MM.1S (cell line): Measurements from ENCODE around the gene KIAA1217.

ENCODE experiments used
- DNase-seq: peaks from one replicate; pipeline ENCODE4 v3.0.0-alpha.2; 2015
- H2AFZ ChIP-seq: fragments of 300-600 bp; sonication (generic); 2 replicates; pipeline ENCODE4 v1.6.0; 2016; ENCODE audit warnings: antibody characterized with exemption, low read length
- H3F3A ChIP-seq: fragments of 300-600 bp; sonication (generic); 2 replicates; pipeline ENCODE4 v1.6.1; 2016; ENCODE audit warnings: mild to moderate bottlenecking, antibody characterized with exemption, low read length, moderate library complexity, mixed read lengths; ENCODE audit not compliant: insufficient read depth
- H3K27ac ChIP-seq: fragments of 300-600 bp; sonication (generic); 2 replicates; pipeline ENCODE4 v1.5.1; 2016; ENCODE audit warnings: mild to moderate bottlenecking, low read length
- H3K27me3 ChIP-seq: fragments of 300-600 bp; sonication (generic); replicated peaks from 2 replicates; pipeline ENCODE4 v1.6.0; 2016; ENCODE audit warnings: low read length; ENCODE audit not compliant: insufficient read depth
- H3K36me3 ChIP-seq: fragments of 300-600 bp; sonication (generic); replicated peaks from 2 replicates; pipeline ENCODE4 v1.6.1; 2016; ENCODE audit warnings: mild to moderate bottlenecking, low read length, mixed read lengths; ENCODE audit not compliant: insufficient read depth
- H3K4me1 ChIP-seq: fragments of 300-600 bp; sonication (generic); 2 replicates; pipeline ENCODE4 v1.6.1; 2016; ENCODE audit warnings: low read length, mixed read lengths
- H3K4me2 ChIP-seq: fragments of 300-600 bp; sonication (generic); 2 replicates; pipeline ENCODE4 v1.6.0; 2016; ENCODE audit warnings: low read depth, low read length
- H3K4me3 ChIP-seq: fragments of 300-600 bp; sonication (generic); 2 replicates; pipeline ENCODE4 v1.5.1; 2016; ENCODE audit warnings: low read length, mixed read lengths
- H3K79me2 ChIP-seq: fragments of 300-600 bp; sonication (generic); 2 replicates; pipeline ENCODE4 v1.6.1; 2016; ENCODE audit warnings: mixed run types, low read length, mixed read lengths
- H3K9ac ChIP-seq: fragments of 300-600 bp; sonication (generic); 2 replicates; pipeline ENCODE4 v1.6.1; 2016; ENCODE audit warnings: low read length, mixed read lengths
- H3K9me2 ChIP-seq: fragments of 300-600 bp; sonication (generic); replicated peaks from 2 replicates; pipeline ENCODE4 v1.6.1; 2016; ENCODE audit warnings: mild to moderate bottlenecking, low read length, mixed read lengths; ENCODE audit not compliant: insufficient read depth
- H3K9me3 ChIP-seq: fragments of 300-600 bp; sonication (generic); replicated peaks from 2 replicates; pipeline ENCODE4 v1.6.1; 2016; ENCODE audit warnings: mild to moderate bottlenecking, low read length, mixed read lengths; ENCODE audit not compliant: insufficient read depth
- H4K20me1 ChIP-seq: fragments of 300-600 bp; sonication (generic); 2 replicates; pipeline ENCODE4 v1.6.1; 2016; ENCODE audit warnings: mild to moderate bottlenecking, low read length, moderate library complexity, mixed read lengths; ENCODE audit not compliant: insufficient read depth
- CTCF ChIP-seq: fragments of 300-600 bp; sonication (generic); IDR thresholded peaks from 2 replicates; pipeline ENCODE4 v1.5.1; 2016; ENCODE audit warnings: antibody characterized with exemption, low read length, mixed read lengths
- EZH2 ChIP-seq: fragments of 300-600 bp; sonication (generic); optimal IDR thresholded peaks from 2 replicates; pipeline ENCODE3; 2017; ENCODE audit warnings: low read depth, mild to moderate bottlenecking, antibody characterized with exemption, low read length, mixed read lengths
- EZH2phosphoT487 ChIP-seq: fragments of 300-600 bp; sonication (generic); IDR thresholded peaks from 2 replicates; pipeline ENCODE4 v1.6.1; 2018; ENCODE audit warnings: antibody characterized with exemption, low read length

KIAA1217 gene

GRCh38 chr10:24355056-24355688 is 146.2 kb downstream of the KIAA1217 start:
- TF ChIP-seq CTCF (no peak), EZH2 (no peak), EZH2phosphoT487 (no peak)
- no peaks in the 10 kb centered on the region for H3F3A ChIP-seq
- H3K79me2 ChIP-seq = no peaks in the 10 kb centered on the region
- H3K27me3 ChIP-seq = no peaks in the 10 kb centered on the region
- H3K4me2 ChIP-seq = no peak overlapping the region
- H3K4me1 ChIP-seq = no peaks in the 10 kb centered on the region
- H3K9ac ChIP-seq = no peak overlapping the region
- H3K9me2 ChIP-seq = no peaks in the 10 kb centered on the region
- H4K20me1 ChIP-seq = no peaks in the 10 kb centered on the region
- no peak overlapping the region for H2AFZ ChIP-seq
- no peak for DNase-seq
- H3K9me3 ChIP-seq = no peaks in the 10 kb centered on the region
- no peak overlapping the region for H3K27ac ChIP-seq
- H3K4me3 ChIP-seq = no peak overlapping the region
- H3K36me3 ChIP-seq = no peaks in the 10 kb centered on the region

- H3K9me3 ChIP-seq = no peaks in the 10 kb centered on the region
- no peak for TF ChIP-seq EZH2
- no peak for TF ChIP-seq EZH2phosphoT487
- TF ChIP-seq CTCF = no peak
- H3K9me2 ChIP-seq = no peaks in the 10 kb centered on the region
- no peaks in the 10 kb centered on the region for H3K27me3 ChIP-seq
- H4K20me1 ChIP-seq = no peaks in the 10 kb centered on the region
- H2AFZ ChIP-seq = no peak overlapping the region
- no peak overlapping the region for H3K9ac ChIP-seq
- DNase-seq = no peak
- no peaks in the 10 kb centered on the region for H3K36me3 ChIP-seq
- H3K27ac ChIP-seq = no peak overlapping the region
- H3K79me2 ChIP-seq = no peaks in the 10 kb centered on the region
- no peak overlapping the region for H3K4me3 ChIP-seq
- no peaks in the 10 kb centered on the region for H3K4me1 ChIP-seq
- no peaks in the 10 kb centered on the region for H3F3A ChIP-seq
- no peak overlapping the region for H3K4me2 ChIP-seq
Observed at GRCh38 chr10:24357344-24358004, 148.5 kb downstream of the KIAA1217 start.

GRCh38 chr10:24358022-24358421 is 149.1 kb downstream of the KIAA1217 start:
- H3K9ac ChIP-seq = no peak overlapping the region
- H2AFZ ChIP-seq = no peak overlapping the region
- H3K4me1 ChIP-seq = no peaks in the 10 kb centered on the region
- H3K27ac ChIP-seq = no peak overlapping the region
- H3K4me2 ChIP-seq = no peak overlapping the region
- no peaks in the 10 kb centered on the region for H3K27me3 ChIP-seq
- no peaks in the 10 kb centered on the region for H4K20me1 ChIP-seq
- TF ChIP-seq EZH2 = no peak
- TF ChIP-seq EZH2phosphoT487 = no peak
- DNase-seq = no peak
- no peak overlapping the region for H3K4me3 ChIP-seq
- H3K9me2 ChIP-seq = no peaks in the 10 kb centered on the region
- no peaks in the 10 kb centered on the region for H3K79me2 ChIP-seq
- no peaks in the 10 kb centered on the region for H3K36me3 ChIP-seq
- no peaks in the 10 kb centered on the region for H3K9me3 ChIP-seq
- no peaks in the 10 kb centered on the region for H3F3A ChIP-seq
